22Rv1 (cell line): Measurements from ENCODE around the gene RBM24.
"Not testable (repeated sequence)": the region's sequence is repeated elsewhere in the genome, so short reads cannot be mapped to it uniquely, and the experiment has no call there.

Experiments
- H3K27ac ChIP-seq: fragments of 450-650 bp; 2 replicates; pipeline ENCODE4 v1.5.1; 2017
- CTCF ChIP-seq: fragments of 450-650 bp; IDR thresholded peaks from 2 replicates; pipeline ENCODE4 v1.5.1; 2017; ENCODE audit warnings: mild to moderate bottlenecking
- ZFX ChIP-seq: fragments of 450-650 bp; IDR thresholded peaks from 2 replicates; pipeline ENCODE4 v1.6.1; 2017; ENCODE audit warnings: antibody characterized with exemption, borderline replicate concordance

Gene RBM24

GRCh38 chr6:17299750-17300149 lies 18.6 kb downstream of the RBM24 start:
- no peak overlapping the region for H3K27ac ChIP-seq
- TF ChIP-seq CTCF (no peak), ZFX (no peak)

GRCh38 chr6:17300637-17301036 lies 19.5 kb downstream of the RBM24 start:
- H3K27ac ChIP-seq = no peak overlapping the region
- TF ChIP-seq ZFX (no peak), CTCF (no peak)

- no peak overlapping the region for H3K27ac ChIP-seq
- TF ChIP-seq CTCF = no peak
- no peak for TF ChIP-seq ZFX
Measured at GRCh38 chr6:17303444-17303843, 22.3 kb downstream of the RBM24 start.

- no peak overlapping the region for H3K27ac ChIP-seq
- TF ChIP-seq CTCF (no peak), ZFX (no peak)
Measured at GRCh38 chr6:17305219-17306001, 24.2 kb downstream of the RBM24 start.

GRCh38 chr6:17311595-17312311 lies 30.6 kb downstream of the RBM24 start:
- TF ChIP-seq ZFX = no peak
- TF ChIP-seq CTCF = no peak
- peak overlapping the region; percentile 59 for H3K27ac ChIP-seq

DNA sequence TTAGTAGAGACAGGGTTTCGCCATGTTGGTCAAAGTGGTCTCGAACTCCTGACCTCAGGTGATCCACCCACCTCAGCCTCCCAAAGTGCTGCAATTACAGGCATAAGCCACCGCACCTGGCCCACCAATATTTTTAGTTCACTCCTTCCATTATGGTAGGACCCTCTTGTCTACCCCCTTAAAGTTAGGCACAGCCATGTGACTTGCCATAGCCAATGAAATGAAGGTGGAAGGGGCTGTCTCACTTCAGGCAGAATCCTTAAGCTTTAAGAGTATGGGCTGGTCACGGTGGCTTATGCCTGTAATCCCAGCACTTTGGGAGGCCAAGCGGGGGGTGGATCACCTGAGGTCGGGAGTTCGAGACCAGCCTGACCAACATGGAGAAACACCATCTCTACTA lies 32.1 kb downstream of the RBM24 start:
- H3K27ac ChIP-seq = not testable (repeated sequence)

- no peak for TF ChIP-seq CTCF
- no peak for TF ChIP-seq ZFX
Measured at GRCh38 chr6:17313971-17314370, 32.8 kb downstream of the RBM24 start.

GRCh38 chr6:17315262-17315661 lies 34.1 kb downstream of the RBM24 start:
- no peak for TF ChIP-seq ZFX
- H3K27ac ChIP-seq = no peak overlapping the region

More at GRCh38 chr6:17313971-17314370, 32.8 kb downstream of the RBM24 start:
- H3K27ac ChIP-seq = no peak overlapping the region
